Neural progenitor cell (in vitro differentiated cells): ENCODE data around the gene JPH3.

Source experiments
- EZH2 ChIP-seq: fragments of 200-600 bp; sonication (generic); IDR thresholded peaks from 2 replicates; pipeline ENCODE4 v1.6.1; 2017; ENCODE audit warnings: antibody characterized with exemption, mild to moderate bottlenecking, moderate library complexity
- TF ChIP-seq, protein P1 (sequence below): fragments of 200-600 bp; sonication (generic); IDR thresholded peaks from 2 replicates; pipeline ENCODE4 v1.5.1; 2017; ENCODE audit warnings: antibody characterized with exemption, mild to moderate bottlenecking

DNA sequence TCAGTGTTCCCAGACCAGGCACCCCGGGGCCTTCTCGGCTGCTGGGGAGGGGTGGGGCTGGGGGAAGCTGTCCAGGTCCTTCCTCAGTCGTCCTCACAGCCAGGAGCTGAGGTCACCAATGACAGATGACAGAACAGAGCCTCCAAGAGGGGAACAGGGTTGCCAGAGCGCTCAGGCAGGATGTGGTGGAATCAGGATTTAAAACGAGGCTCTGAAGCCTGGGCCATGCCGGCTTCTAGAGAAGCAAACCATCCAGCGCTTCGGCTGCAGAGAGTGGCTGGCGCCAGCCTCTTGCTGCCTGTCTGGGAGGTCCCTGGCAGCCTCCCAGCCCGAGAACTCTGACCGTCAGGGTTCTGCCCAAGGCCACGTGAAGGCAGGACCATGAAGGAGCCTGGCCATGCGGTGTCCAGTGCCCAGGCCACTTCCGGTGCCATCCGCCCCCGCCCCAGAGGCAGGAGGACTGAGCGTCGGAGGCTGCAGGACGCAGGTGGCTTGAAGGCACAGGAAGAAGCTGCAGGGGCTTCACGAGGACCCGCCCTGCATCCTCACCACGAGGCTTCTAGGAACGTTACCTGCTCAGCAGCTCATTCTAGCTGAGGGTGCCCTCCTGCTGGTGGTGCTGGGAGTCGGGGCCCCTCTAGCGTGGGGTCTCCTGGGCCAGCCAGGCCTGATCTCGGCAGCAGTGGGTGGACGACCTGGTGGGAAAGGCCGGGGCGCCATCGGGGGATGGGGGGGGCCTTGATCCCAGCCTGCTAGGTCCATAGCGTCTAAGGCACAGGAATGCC is 85.0 kb downstream of the JPH3 start:
- TF ChIP-seq, protein P1, sequence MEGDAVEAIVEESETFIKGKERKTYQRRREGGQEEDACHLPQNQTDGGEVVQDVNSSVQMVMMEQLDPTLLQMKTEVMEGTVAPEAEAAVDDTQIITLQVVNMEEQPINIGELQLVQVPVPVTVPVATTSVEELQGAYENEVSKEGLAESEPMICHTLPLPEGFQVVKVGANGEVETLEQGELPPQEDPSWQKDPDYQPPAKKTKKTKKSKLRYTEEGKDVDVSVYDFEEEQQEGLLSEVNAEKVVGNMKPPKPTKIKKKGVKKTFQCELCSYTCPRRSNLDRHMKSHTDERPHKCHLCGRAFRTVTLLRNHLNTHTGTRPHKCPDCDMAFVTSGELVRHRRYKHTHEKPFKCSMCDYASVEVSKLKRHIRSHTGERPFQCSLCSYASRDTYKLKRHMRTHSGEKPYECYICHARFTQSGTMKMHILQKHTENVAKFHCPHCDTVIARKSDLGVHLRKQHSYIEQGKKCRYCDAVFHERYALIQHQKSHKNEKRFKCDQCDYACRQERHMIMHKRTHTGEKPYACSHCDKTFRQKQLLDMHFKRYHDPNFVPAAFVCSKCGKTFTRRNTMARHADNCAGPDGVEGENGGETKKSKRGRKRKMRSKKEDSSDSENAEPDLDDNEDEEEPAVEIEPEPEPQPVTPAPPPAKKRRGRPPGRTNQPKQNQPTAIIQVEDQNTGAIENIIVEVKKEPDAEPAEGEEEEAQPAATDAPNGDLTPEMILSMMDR = no peak
- no peak for TF ChIP-seq EZH2
